Neuronal stem cell (in vitro differentiated cells): ENCODE measurements around the gene ZNF793.

Experiments used
- DNase-seq: peaks from one replicate; pipeline ENCODE4 v3.0.0-alpha.2; 2013; ENCODE audit warnings: low spot score
- H2AFZ ChIP-seq: one replicate; pipeline ENCODE4 v1.6.1; 2013; ENCODE audit warnings: mild to moderate bottlenecking, low read length, inconsistent platforms
- H2AK5ac ChIP-seq: 2 replicates; pipeline ENCODE4 v1.6.1; 2013; ENCODE audit warnings: low read depth, mild to moderate bottlenecking, inconsistent platforms, low read length, moderate library complexity, mixed read lengths
- H2BK120ac ChIP-seq: 2 replicates; pipeline ENCODE4 v1.6.1; 2013; ENCODE audit warnings: low read depth, mild to moderate bottlenecking, inconsistent platforms, low read length, moderate library complexity, mixed read lengths
- H2BK12ac ChIP-seq: one replicate; pipeline ENCODE4 v1.6.1; 2013; ENCODE audit warnings: low read length, inconsistent platforms
- H2BK15ac ChIP-seq: 2 replicates; pipeline ENCODE4 v1.6.1; 2013; ENCODE audit warnings: mild to moderate bottlenecking, low read length, inconsistent platforms, mixed read lengths
- H2BK5ac ChIP-seq: one replicate; pipeline ENCODE4 v1.6.1; 2013; ENCODE audit warnings: inconsistent platforms, mild to moderate bottlenecking, low read length, moderate library complexity
- H3K14ac ChIP-seq: one replicate; pipeline ENCODE4 v1.6.1; 2013; ENCODE audit warnings: low read length, inconsistent platforms
- H3K18ac ChIP-seq: 2 replicates; pipeline ENCODE4 v1.6.1; 2013; ENCODE audit warnings: low read length, inconsistent platforms
- H3K23ac ChIP-seq: 2 replicates; pipeline ENCODE4 v1.6.1; 2013; ENCODE audit warnings: low read depth, mild to moderate bottlenecking, mixed read lengths, low read length, inconsistent platforms; ENCODE audit not compliant: poor library complexity
- H3K27ac ChIP-seq: replicated peaks from 3 replicates; pipeline ENCODE4 v1.5.1; 2013; ENCODE audit warnings: low read length, inconsistent platforms
- H3K27me3 ChIP-seq, 3 experiments: 2 replicates each; pipeline ENCODE4 v1.6.1; 2013; ENCODE audit warnings: low read length in 3 of 3, mild to moderate bottlenecking in 2 of 3, inconsistent platforms in 1 of 3, low read depth in 1 of 3, mixed read lengths in 1 of 3, moderate library complexity in 1 of 3; ENCODE audit not compliant: control insufficient read depth in 3 of 3, insufficient read depth in 3 of 3
- H3K36me3 ChIP-seq, 2 donors: replicated peaks in 1 of 2; 2 replicates each; pipeline ENCODE4 v1.6.1; 2013; ENCODE audit warnings: low read length in 2 of 2; ENCODE audit not compliant: control insufficient read depth in 2 of 2, insufficient read depth in 2 of 2
- H3K4ac ChIP-seq: 2 replicates; pipeline ENCODE4 v1.6.1; 2013; ENCODE audit warnings: inconsistent platforms, mild to moderate bottlenecking, low read length, moderate library complexity
- H3K4me1 ChIP-seq, 2 donors: 1 replicate in 1 of 2; 2 replicates in 1 of 2; pipeline ENCODE4 v1.6.1; 2013; ENCODE audit warnings: low read length in 2 of 2, low read depth in 1 of 2; ENCODE audit not compliant: control insufficient read depth in 2 of 2, insufficient read depth in 1 of 2
- H3K4me2 ChIP-seq: one replicate; pipeline ENCODE4 v1.6.1; 2013; ENCODE audit warnings: mild to moderate bottlenecking, low read length, inconsistent platforms; ENCODE audit not compliant: insufficient read depth, poor library complexity, severe bottlenecking
- H3K4me3 ChIP-seq, 2 donors: 2 replicates each; pipeline ENCODE4 v1.5.1; 2013; ENCODE audit warnings: low read length in 2 of 2, mild to moderate bottlenecking in 2 of 2, inconsistent platforms in 1 of 2, moderate library complexity in 1 of 2
- H3K79me1 ChIP-seq: one replicate; pipeline ENCODE4 v1.6.1; 2013; ENCODE audit warnings: low read depth, mild to moderate bottlenecking, inconsistent platforms, low read length, moderate library complexity
- H3K9ac ChIP-seq: one replicate; pipeline ENCODE4 v1.6.1; 2013; ENCODE audit warnings: mild to moderate bottlenecking, low read depth, low read length, inconsistent platforms; ENCODE audit not compliant: poor library complexity
- H3K9me3 ChIP-seq, 2 donors: replicated peaks in 1 of 2; 2 replicates each; pipeline versions ENCODE3 to v1.6.1; 2013; ENCODE audit warnings: low read length in 2 of 2, mild to moderate bottlenecking in 2 of 2, inconsistent platforms in 1 of 2, low read depth in 1 of 2, mixed read lengths in 1 of 2, moderate library complexity in 1 of 2; ENCODE audit not compliant: control insufficient read depth in 2 of 2, insufficient read depth in 1 of 2
- H4K8ac ChIP-seq: one replicate; pipeline ENCODE4 v1.6.1; 2013; ENCODE audit warnings: low read depth, mild to moderate bottlenecking, inconsistent platforms, low read length, moderate library complexity
- H4K91ac ChIP-seq: one replicate; pipeline ENCODE4 v1.6.1; 2013; ENCODE audit warnings: low read length, low read depth, mild to moderate bottlenecking, inconsistent platforms; ENCODE audit not compliant: poor library complexity
- WGBS, 2 donors: extraction: QIAGEN DNeasy Blood & Tissue Kit; methylation state at CpG; one replicate each; pipeline ENCODE4 v1.1.7; 2013; ENCODE audit warnings: missing lambda C conversion rate in 2 of 2, mixed read lengths in 1 of 2; ENCODE audit not compliant: insufficient read length in 2 of 2, insufficient replicate concordance in 1 of 2; ENCODE audit errors: extremely low coverage in 2 of 2; 5-methylcytosine and 5-hydroxymethylcytosine counted together

ZNF793 gene

DNA sequence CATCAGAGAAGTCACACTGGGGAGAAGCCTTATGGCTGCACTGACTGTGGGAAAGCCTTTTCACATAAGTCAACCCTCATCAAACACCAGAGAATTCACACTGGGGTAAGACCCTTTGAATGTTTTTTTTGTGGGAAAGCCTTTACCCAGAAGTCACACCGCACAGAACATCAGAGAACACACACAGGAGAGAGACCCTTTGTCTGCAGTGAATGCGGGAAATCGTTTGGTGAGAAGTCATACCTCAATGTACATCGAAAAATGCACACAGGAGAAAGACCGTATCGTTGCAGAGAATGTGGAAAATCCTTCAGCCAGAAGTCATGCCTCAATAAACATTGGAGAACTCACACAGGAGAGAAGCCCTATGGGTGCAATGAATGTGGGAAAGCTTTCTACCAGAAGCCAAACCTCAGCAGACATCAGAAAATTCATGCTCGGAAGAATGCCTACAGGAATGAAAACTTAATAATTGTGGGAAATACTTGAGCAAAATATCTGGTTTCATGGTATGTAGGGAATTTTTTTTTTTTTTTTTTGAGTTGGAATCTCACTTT is 30.7 kb downstream of the ZNF793 start:
- Histone ChIP-seq H3K9me3 (peaks cover 33 to 79% of the 10 kb centered on the region in 2 donors), H2AK5ac (no peak overlapping the region), H3K4ac (no peak overlapping the region), H2BK12ac (no peak overlapping the region), H4K91ac (no peak overlapping the region), H3K79me1 (no peaks in the 10 kb centered on the region), H3K4me2 (no peak overlapping the region), H3K27me3 (no peaks in the 10 kb centered on the region), H3K9ac (no peak overlapping the region), H2BK5ac (no peak overlapping the region), H3K18ac (no peak overlapping the region), H3K4me3 (peak overlapping the region in 1 of 2 donors; percentile 16), H3K4me1 (no peaks in the 10 kb centered on the region), H3K23ac (no peak overlapping the region), H3K27ac (no peak overlapping the region), H2BK120ac (no peak overlapping the region), H2AFZ (no peak overlapping the region), H3K36me3 (peaks cover 27 to 50% of the 10 kb centered on the region in 2 donors), H4K8ac (no peak overlapping the region), H3K14ac (no peak overlapping the region), H2BK15ac (no peak overlapping the region)
- no peak for DNase-seq
- WGBS, 2 donors: no CpG with 5 or more reads among the region's 7 CpGs

DNA sequence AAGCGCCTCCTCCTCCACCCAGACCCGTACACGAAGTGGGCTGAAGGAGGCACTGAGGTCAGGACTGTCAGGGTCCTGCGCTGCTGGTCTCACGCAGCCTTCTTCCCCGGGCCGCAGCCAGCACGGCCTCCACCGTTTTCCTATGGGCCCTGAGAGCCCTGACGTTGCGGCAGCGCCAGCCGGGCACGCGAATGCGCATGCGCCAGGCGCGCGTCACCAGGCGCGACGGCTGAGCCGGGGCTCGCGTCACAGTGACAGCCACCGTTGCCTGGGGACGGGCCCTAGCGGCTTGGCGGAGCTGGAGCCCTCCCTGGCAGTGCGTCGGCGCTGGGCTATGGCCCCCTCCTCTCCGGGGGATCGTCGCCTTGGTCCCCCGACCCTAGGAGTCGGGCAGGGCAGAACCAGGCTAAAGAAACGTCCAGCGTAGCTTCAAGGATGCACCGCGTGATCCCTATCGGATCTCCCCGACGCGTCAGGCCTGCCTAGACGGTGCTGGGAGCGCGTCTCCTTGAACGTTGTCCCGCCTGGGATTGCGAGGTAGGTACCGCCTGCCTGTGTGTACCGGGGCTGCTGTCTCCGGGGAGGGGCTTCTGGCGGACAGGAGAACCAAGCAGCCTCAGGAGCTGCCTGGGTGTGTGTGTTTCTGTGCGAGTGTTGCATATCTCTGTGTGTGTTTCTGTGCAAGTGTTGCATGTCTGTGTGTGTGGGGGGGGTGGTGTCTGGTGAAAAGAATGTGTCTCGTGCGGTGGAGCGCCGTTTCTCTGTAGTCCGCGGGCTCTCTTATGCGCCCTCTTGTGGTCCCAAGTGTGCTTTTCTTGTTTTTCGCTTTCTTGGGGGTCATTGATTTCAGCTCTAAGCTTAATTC is 44.6 kb downstream of the ZNF793 start:
- H3K18ac ChIP-seq: peak overlapping the region; percentile 70
- H3K9ac ChIP-seq: peak overlapping the region; percentile 72
- DNase-seq: no peak
- no peaks in the 10 kb centered on the region for H3K79me1 ChIP-seq
- peak overlapping the region; percentile 11 to 87 for H3K4me3 ChIP-seq
- H4K91ac ChIP-seq: no peak overlapping the region
- H3K4me2 ChIP-seq: peak overlapping the region; percentile 23
- peak overlapping the region; percentile 68 for H3K23ac ChIP-seq
- peaks cover 0 to 1% of the 10 kb centered on the region in 2 donors for H3K36me3 ChIP-seq
- no peak overlapping the region for H2BK15ac ChIP-seq
- no peak overlapping the region for H2BK12ac ChIP-seq
- H3K27ac ChIP-seq: no peak overlapping the region
- no peak overlapping the region for H2BK5ac ChIP-seq
- no peaks in the 10 kb centered on the region for H3K4me1 ChIP-seq
- H3K9me3 ChIP-seq: peaks cover 46 to 71% of the 10 kb centered on the region in 2 donors
- no CpG with 5 or more reads among the region's 65 CpGs for WGBS, 2 donors
- H3K27me3 ChIP-seq: no peaks in the 10 kb centered on the region
- H4K8ac ChIP-seq: no peak overlapping the region
- peak overlapping the region; percentile 46 for H3K4ac ChIP-seq
- H3K14ac ChIP-seq: peak overlapping the region; percentile 0
- H2AK5ac ChIP-seq: peak overlapping the region; percentile 36
- H2BK120ac ChIP-seq: no peak overlapping the region
- H2AFZ ChIP-seq: no peak overlapping the region

DNA sequence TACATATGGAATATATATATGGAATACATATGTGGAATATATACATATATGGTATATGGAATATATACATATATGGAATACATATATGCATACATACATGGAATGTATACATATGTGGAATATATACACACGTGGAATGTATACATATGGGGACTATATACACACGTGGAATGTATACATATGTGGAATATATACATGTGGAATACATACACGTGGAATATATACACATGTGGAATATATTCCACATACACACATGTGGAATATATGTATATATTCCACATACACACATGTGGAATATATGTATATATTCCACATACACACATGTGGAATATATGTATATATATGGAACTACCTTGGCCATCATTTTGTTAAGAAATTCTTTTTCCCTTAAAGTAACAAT is 56.8 kb downstream of the ZNF793 start:
- Histone ChIP-seq H3K79me1 (no peaks in the 10 kb centered on the region), H2AFZ (no peak overlapping the region), H4K8ac (no peak overlapping the region), H3K18ac (no peak overlapping the region), H2AK5ac (no peak overlapping the region), H3K9me3 (peaks cover 30 to 95% of the 10 kb centered on the region in 2 donors), H3K14ac (no peak overlapping the region), H3K4me3 (no peak overlapping the region), H2BK5ac (no peak overlapping the region), H2BK120ac (no peak overlapping the region), H3K23ac (no peak overlapping the region), H2BK15ac (no peak overlapping the region), H2BK12ac (no peak overlapping the region), H3K4me1 (no peaks in the 10 kb centered on the region), H3K9ac (no peak overlapping the region), H4K91ac (no peak overlapping the region), H3K27ac (no peak overlapping the region), H3K36me3 (peaks cover 4 to 14% of the 10 kb centered on the region in 2 donors), H3K4ac (no peak overlapping the region), H3K27me3 (no peaks in the 10 kb centered on the region), H3K4me2 (no peak overlapping the region)
- no CpG with 5 or more reads among the region's 3 CpGs for WGBS, 2 donors
- no peak for DNase-seq

GRCh38 chr19:37564624-37565369 is 58.1 kb downstream of the ZNF793 start:
- no peaks in the 10 kb centered on the region for H3K79me1 ChIP-seq
- no peak overlapping the region for H3K18ac ChIP-seq
- H2BK5ac ChIP-seq: no peak overlapping the region
- H4K8ac ChIP-seq: no peak overlapping the region
- H3K9me3 ChIP-seq: peaks cover 30 to 93% of the 10 kb centered on the region in 2 donors
- no peak overlapping the region for H3K4me3 ChIP-seq
- H2BK15ac ChIP-seq: no peak overlapping the region
- H3K27me3 ChIP-seq: no peaks in the 10 kb centered on the region
- no peak overlapping the region for H2AFZ ChIP-seq
- H3K4ac ChIP-seq: no peak overlapping the region
- H3K23ac ChIP-seq: no peak overlapping the region
- H3K4me1 ChIP-seq: no peaks in the 10 kb centered on the region
- no CpG with 5 or more reads among the region's 7 CpGs for WGBS, 2 donors
- DNase-seq: no peak
- no peak overlapping the region for H3K4me2 ChIP-seq
- H3K36me3 ChIP-seq: peaks cover 4 to 14% of the 10 kb centered on the region in 2 donors
- no peak overlapping the region for H2AK5ac ChIP-seq
- H2BK12ac ChIP-seq: no peak overlapping the region
- H3K9ac ChIP-seq: no peak overlapping the region
- no peak overlapping the region for H3K27ac ChIP-seq
- no peak overlapping the region for H4K91ac ChIP-seq
- no peak overlapping the region for H2BK120ac ChIP-seq
- H3K14ac ChIP-seq: no peak overlapping the region
